Measurements from ENCODE around the gene DTD1.

The DTD1 gene

DNA sequence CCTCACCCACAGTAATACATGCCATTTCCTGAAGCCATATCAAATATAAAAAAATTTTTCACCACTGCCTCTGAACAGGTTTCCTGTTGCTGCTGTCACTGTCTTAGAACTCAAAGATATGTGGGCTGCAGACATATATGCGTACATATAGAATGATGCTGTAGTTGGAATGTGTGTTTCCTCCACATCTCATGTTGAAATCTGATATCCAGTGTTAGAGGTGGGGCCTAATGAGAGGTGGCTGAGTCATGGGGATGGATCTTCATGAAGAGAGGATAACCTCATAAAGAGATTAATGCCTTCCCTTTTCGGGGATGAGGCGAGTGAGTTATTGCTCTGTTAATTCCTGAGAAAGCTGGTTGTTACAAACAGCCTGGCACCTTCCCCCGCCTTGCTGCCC, 218.0 kb downstream of the DTD1 start:
- DNase-seq, result no peak

DNA sequence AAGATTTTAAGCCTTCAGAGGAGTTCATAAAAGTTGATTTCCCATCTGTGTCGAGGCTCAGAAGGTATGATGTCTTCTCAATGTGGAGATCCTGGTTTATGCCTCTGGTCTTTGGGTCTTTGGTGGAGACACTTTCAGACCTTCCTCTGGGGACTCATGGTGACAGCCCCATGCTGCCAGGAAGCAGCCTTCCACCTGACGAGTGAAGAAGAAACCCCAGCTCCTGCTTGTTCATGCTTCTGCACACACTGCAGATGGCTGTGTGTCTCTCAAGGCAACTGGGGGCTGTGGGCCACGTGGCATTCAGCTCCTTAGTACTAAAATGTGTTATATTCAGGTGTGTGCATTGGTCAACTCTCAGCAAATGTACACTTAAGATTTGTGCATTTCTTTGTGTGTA, 220.9 kb downstream of the DTD1 start:
- no peak for DNase-seq

DNA sequence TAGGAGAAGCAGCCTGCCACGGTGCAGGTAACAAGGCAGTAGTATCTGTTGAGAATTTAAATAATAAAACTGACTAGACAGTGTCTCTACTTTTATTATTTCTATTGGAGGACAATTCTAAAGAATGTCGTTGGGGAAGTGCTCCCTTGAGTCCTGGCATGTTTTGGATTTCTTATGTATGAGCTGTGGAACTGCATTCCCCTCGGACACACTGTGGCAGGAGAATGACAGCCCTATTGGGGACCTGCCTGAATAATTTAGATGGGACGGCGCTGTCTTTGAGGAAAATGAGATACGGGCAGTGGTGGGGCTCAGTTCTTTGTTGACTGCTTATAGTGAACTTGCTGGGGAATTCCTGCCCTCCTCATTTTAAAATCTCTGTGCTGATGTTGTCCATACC, 223.3 kb downstream of the DTD1 start:
- no peak for DNase-seq

DNA sequence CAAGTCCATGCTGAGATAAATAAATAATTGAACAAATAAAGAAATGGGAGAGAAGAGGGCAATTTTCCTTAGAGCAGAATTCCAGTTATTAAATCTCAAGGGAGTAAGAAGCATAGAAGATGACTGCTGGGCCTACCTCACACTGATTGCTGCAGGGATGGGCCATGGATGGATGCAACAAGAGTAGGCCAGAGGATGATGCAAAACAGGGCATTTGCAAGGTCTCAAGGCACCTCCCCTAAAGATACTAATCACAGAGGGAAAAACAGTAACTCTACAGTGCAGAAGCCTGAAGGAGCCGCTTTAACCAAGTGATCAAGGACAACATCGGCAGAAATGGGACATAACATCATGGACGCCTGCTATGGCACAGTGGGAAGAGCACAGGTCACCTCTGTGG, 224.1 kb downstream of the DTD1 start:
- DNase-seq, result no peak

- no peak for DNase-seq
These were observed 225.6 kb downstream of the DTD1 start, which contains the start of gene SCP2D1 for GRCh38 chr20:18813483-18813882. Gene SCP2D1 (plus strand): TSS chr20:18813783. CDS start chr20:18813816, 33 bp downstream.

- no peak for DNase-seq
These were observed 227.5 kb downstream of the DTD1 start for GRCh38 chr20:18815194-18815942.

Measured in activated CD4-positive, alpha-beta T cell treated with anti-CD3 and anti-CD28 coated beads, Interleukin-2, amount 50 U/mL, for 4 hours (primary cell).